ENCODE measurements around the gene CCR9.

GRCh38 chr3:45922950-45923590 is 36.7 kb downstream of the CCR9 start:
- no peak for TF ChIP-seq CTCF (conservative IDR thresholded peaks at IDR 0.05; ENCODE audit: low read length)
- TF ChIP-seq EZH2phosphoT487 (IDR thresholded peaks at IDR 0.05; ENCODE audit: borderline replicate concordance), result no peak

Measured in Loucy (cell line).